HG03039 (cell line): ENCODE measurements around the gene ATP6V1B1.

ENCODE experiments used
- ATAC-seq: cut with Tn5 transposase; IDR thresholded peaks from one replicate; pipeline ENCODE4 v1.9.1; 2021; ENCODE audit warnings: mild to moderate bottlenecking, moderate library complexity; ENCODE audit not compliant: unreplicated experiment

The ATP6V1B1 gene

GRCh38 chr2:70926042-70926441 is 9.7 kb upstream of the ATP6V1B1 start:
- ATAC-seq, result no peak

GRCh38 chr2:70927138-70927537 is 8.6 kb upstream of the ATP6V1B1 start:
- no peak for ATAC-seq

GRCh38 chr2:70927641-70928040 is 8.1 kb upstream of the ATP6V1B1 start:
- ATAC-seq, result no peak

- no peak for ATAC-seq
Measured at GRCh38 chr2:70928366-70928765, 7.3 kb upstream of the ATP6V1B1 start.

- ATAC-seq, result no peak
Measured at GRCh38 chr2:70930371-70931329, 5.0 kb upstream of the ATP6V1B1 start.

GRCh38 chr2:70931376-70932000 is 4.2 kb upstream of the ATP6V1B1 start:
- ATAC-seq, result no peak

- no peak for ATAC-seq
Measured at GRCh38 chr2:70932631-70933230, 3.0 kb upstream of the ATP6V1B1 start.

GRCh38 chr2:70934981-70935380 is 719 bp upstream of the ATP6V1B1 start:
- ATAC-seq, result no peak

- no peak for ATAC-seq
Measured at GRCh38 chr2:70936165-70936978, 672 bp downstream of the ATP6V1B1 start.

GRCh38 chr2:70936979-70937811 is 1.5 kb downstream of the ATP6V1B1 start:
- no peak for ATAC-seq

- ATAC-seq, result no peak
Measured at GRCh38 chr2:70937866-70938585, 2.3 kb downstream of the ATP6V1B1 start.

GRCh38 chr2:70938586-70938950 is 2.9 kb downstream of the ATP6V1B1 start:
- ATAC-seq, result no peak

GRCh38 chr2:70939001-70939838 is 3.5 kb downstream of the ATP6V1B1 start:
- ATAC-seq, result no peak

GRCh38 chr2:70939839-70940580 is 4.3 kb downstream of the ATP6V1B1 start:
- ATAC-seq, result no peak

- no peak for ATAC-seq
Measured at GRCh38 chr2:70941186-70941585, 5.5 kb downstream of the ATP6V1B1 start.

- no peak for ATAC-seq
Measured at GRCh38 chr2:70941701-70942100, 6.0 kb downstream of the ATP6V1B1 start.

GRCh38 chr2:70942396-70943204 is 6.9 kb downstream of the ATP6V1B1 start:
- ATAC-seq, result no peak
